DMS153 treated with DMSO at 0.1 percent for 48 hours (cell line): ENCODE data around the gene GPR176.
A peak's percentile ranks its signal among the peaks of the same experiment; 100 is the strongest.

Experiments
- DNase-seq: peaks from one replicate; lab custom pipeline; 2025; ENCODE audit not compliant: unreplicated experiment; lab: John Stamatoyannopoulos, UW

Gene GPR176

GRCh38 chr15:39860200-39860599, 59.9 kb downstream of the GPR176 start:
- no peak for DNase-seq

GRCh38 chr15:39859636-39860035, 60.4 kb downstream of the GPR176 start:
- no peak for DNase-seq

- no peak for DNase-seq
These were observed 62.9 kb downstream of the GPR176 start for GRCh38 chr15:39857132-39857531.

GRCh38 chr15:39856357-39856756, 63.7 kb downstream of the GPR176 start:
- DNase-seq, result no peak

GRCh38 chr15:39855400-39855799, 64.7 kb downstream of the GPR176 start:
- no peak for DNase-seq

GRCh38 chr15:39854161-39854560, 65.9 kb downstream of the GPR176 start:
- no peak for DNase-seq

- DNase-seq, result no peak
These were observed 67.8 kb downstream of the GPR176 start for GRCh38 chr15:39852250-39852649.

- DNase-seq, result no peak
These were observed 68.5 kb downstream of the GPR176 start for GRCh38 chr15:39851500-39852092.

- DNase-seq, result no peak
These were observed 69.6 kb downstream of the GPR176 start for GRCh38 chr15:39850436-39850835.

- no peak for DNase-seq
These were observed 74.0 kb downstream of the GPR176 start for GRCh38 chr15:39846108-39846507.

GRCh38 chr15:39845582-39845981, 74.5 kb downstream of the GPR176 start:
- no peak for DNase-seq

GRCh38 chr15:39843565-39843964, 76.5 kb downstream of the GPR176 start:
- DNase-seq, result no peak

GRCh38 chr15:39837454-39837853, 82.6 kb downstream of the GPR176 start:
- DNase-seq, result no peak

GRCh38 chr15:39835550-39835949, 84.5 kb downstream of the GPR176 start:
- DNase-seq, result no peak

GRCh38 chr15:39834256-39834655, 85.8 kb downstream of the GPR176 start:
- no peak for DNase-seq

GRCh38 chr15:39833515-39833981, 86.5 kb downstream of the GPR176 start:
- no peak for DNase-seq

- no peak for DNase-seq
These were observed 89.9 kb downstream of the GPR176 start for GRCh38 chr15:39830166-39830565.

- DNase-seq, result peak; percentile 6
These were observed 91.6 kb downstream of the GPR176 start for GRCh38 chr15:39828374-39828931.

- DNase-seq, result no peak
These were observed 93.1 kb downstream of the GPR176 start for GRCh38 chr15:39826975-39827374.

GRCh38 chr15:39823634-39824033, 96.4 kb downstream of the GPR176 start:
- no peak for DNase-seq

- DNase-seq, result no peak
These were observed 99.9 kb downstream of the GPR176 start for GRCh38 chr15:39820050-39820602.

GRCh38 chr15:39819533-39819932, 100.5 kb downstream of the GPR176 start:
- no peak for DNase-seq

- no peak for DNase-seq
These were observed 102.2 kb downstream of the GPR176 start for GRCh38 chr15:39817892-39818291.
